SKM-1 (cell line): Measurements from ENCODE around the gene ECI1.

Source experiments
- DNase-seq: peaks from one replicate; lab custom pipeline; 2025; ENCODE audit not compliant: unreplicated experiment; lab: John Stamatoyannopoulos, UW

Gene ECI1

DNA sequence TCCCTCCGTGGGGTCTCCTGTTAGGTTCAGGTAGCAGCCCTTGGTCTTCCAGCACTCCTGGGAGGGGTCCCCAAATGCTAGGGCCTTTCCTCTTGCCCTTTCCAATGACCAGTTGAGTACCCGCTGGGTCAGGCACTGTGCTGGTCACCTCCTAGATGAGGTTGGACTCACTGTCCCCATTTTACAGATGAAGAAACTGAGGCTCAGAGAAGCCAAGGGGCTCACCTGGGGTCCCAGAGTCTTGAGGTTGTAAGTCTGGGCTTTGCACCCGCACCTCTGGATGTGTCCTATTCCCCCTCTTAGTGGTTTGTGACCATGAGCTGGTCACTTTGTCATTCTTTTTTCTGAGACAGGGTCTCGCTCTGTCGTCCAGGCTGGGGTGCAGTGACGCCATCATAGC is 53.6 kb downstream of the ECI1 start:
- no peak for DNase-seq

DNA sequence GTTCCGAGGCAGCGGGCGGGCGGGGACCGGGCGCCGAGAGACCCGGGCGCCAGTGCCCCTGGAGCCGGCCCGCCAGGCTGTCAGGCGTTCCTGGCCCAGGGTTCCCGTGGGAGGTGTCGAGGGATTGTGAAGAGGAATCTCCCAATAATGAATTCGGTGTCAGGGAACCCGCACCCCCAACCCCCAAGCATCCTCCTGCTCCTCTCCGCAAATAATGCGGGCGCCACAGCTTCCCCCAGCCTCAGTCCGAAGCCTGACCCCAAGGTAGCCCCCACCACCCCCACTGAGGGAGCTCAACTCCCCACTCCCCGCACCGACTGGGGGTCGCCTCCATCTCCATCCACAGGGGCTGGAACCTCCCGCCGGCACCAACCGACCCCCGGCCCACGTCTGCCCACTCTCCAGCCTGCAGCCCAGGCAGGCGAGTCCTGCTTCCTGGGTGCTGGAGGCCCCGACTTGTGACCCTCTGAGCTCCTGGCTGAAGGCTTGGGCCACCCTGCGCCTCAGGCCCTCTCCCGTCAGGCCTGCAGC is 54.3 kb downstream of the ECI1 start:
- DNase-seq, result no peak

DNA sequence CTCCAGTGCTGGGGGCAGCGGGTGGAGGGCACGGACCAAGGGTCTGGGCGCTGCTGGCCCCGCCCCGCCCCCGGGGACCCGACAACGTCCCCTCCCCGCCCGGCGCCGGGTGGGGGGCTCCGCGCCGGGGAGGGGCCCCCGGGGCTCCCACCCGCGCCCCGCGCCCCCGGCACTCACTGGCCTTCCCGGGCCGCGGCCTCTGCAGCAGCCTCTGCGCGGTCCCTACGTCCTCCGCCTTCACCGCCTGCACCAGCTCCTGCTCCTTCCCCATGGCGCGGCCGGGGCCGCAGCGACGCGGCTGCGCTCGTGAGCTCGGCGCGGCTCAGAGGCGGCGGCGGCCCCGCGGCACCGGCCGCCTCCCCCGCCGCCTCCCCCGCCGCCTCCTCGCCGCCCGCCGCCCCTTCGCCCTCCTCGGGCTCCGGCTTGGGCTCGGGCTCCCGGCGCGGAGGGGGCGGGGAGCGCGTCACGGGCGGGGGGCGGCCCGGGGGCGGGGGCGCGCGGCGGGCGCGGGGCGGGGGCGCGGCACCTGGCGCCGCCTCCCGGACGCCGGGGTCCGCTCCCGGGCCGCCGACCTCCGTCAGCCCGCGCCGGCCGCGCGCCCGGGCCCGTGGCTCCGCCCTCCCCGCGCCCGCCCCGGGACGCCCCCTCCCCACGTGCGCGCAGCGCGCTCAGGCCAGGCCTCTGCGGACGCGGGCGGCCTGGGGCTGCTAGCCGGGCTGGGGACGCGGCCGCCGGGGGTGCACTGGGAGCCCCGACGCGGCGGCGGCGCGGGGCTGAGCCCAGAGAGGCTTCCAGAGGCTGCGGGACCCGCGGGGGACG is 55.0 kb downstream of the ECI1 start, which contains the start of gene CASKIN1:
Gene CASKIN1, minus strand, starts transcription at position 444 of the 819 bp plus-strand sequence. Its CDS starts 173 bp downstream, at position 271.
- no peak for DNase-seq

GRCh38 chr16:2195322-2196161 is 55.8 kb downstream of the ECI1 start:
- DNase-seq, result no peak

- no peak for DNase-seq
These were observed 56.5 kb downstream of the ECI1 start for GRCh38 chr16:2194852-2195321.

GRCh38 chr16:2194166-2194834 is 57.1 kb downstream of the ECI1 start:
- DNase-seq, result no peak

GRCh38 chr16:2191446-2191706 is 60.0 kb downstream of the ECI1 start:
- DNase-seq, result no peak

DNA sequence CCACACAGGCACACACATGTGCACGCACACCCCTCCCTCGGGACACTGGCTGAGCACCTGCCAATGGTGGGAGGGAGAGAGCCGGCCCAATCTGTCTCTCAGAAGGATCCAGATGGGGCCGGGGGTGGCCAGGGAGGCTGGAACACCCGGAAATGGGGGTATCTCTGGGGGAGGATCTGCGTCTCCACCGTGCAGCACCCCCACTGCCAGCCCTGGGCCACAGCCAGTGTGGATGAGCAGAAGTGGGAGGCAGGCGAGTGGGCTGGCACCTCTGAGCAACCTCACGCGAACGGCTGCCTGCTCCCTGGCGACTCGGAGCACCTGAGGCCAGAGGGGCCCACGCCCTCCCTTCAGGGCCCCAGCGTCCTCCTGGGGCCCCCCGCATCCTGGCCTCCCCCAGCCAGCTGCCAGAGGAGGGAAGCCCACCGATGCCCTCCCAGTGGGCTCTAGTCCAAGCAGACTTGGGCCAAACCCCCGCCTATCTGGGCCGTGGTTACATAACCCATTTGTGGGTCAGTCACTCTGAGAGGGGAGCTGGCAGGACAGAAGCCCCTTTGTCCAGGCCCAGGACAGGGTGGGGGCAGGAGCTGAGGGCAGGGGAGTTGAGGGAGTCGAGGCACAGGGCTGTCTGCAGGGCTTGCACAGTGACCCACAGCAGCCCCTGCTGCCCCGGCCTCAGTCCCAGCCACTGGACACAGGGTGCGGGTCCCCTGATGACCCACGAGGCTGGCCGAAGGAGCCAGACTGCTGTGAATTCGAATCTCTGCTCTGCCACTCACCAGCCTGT is 60.5 kb downstream of the ECI1 start:
- DNase-seq, result no peak

DNA sequence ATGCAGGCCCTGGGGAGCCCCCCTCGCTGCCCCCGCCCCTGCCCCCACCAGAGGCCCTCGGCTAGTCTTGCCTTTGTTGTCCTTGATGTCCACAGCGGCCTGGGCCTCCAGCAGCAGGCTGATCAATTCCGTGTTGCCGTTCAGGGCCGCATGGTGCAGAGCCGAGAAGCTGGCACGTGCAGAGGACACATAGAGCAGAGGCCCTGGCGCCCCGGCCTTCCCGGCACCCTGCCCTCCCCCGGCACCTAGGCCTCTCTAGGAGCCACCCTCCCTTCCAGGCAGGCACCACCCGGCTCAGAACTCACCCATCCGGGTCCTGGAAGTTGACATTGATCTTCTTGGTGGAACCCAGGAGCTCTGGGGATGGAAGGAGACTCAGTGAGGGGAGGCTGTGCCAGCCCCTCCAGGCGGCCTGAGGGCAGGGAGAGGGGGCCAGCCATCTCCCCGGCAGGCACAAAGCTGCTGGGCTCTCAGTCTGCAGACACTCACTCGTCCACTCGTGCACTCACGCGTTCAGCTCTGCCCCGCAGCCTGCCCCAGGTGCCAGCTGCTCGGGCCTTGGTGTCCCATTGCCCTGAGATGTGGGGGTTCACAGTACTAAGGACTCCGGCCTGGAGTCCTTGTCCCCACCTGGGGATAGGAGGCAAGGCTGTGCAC is 61.3 kb downstream of the ECI1 start:
- DNase-seq, result no peak
